Sigmoid colon (tissue), 4 donors: ENCODE results near the gene ZNF195.
"Not testable (repeated sequence)": the region's sequence is repeated elsewhere in the genome, so short reads cannot be mapped to it uniquely, and the experiment has no call there.

Experiments used
- EP300 ChIP-seq, 4 donors: sonication (generic); formaldehyde crosslinking; IDR thresholded peaks; one replicate each; pipeline ENCODE4 v1.6.1; 2017; ENCODE audit warnings: antibody characterized with exemption in 4 of 4
- POLR2A ChIP-seq, 2 donors: fragments of 450-650 bp; IDR thresholded peaks; one replicate each; pipeline ENCODE4 v1.6.1; 2016; ENCODE audit warnings: antibody characterized with exemption in 2 of 2, mild to moderate bottlenecking in 2 of 2, moderate library complexity in 2 of 2
- POLR2AphosphoS5 ChIP-seq, 4 donors: sonication (generic); formaldehyde crosslinking; IDR thresholded peaks; one replicate each; pipeline ENCODE4 v1.6.1; 2017; ENCODE audit warnings: antibody characterized with exemption in 4 of 4
- TF ChIP-seq, protein P1 (sequence below), 4 experiments: fragments of 450-650 bp in 3 of 4; fragments of 200-600 bp in 1 of 4; IDR thresholded peaks; one replicate each; pipeline ENCODE4 v1.5.1; 2016 to 2019; ENCODE audit warnings: antibody characterized with exemption in 4 of 4, mild to moderate bottlenecking in 3 of 4, moderate library complexity in 2 of 4

DNA sequence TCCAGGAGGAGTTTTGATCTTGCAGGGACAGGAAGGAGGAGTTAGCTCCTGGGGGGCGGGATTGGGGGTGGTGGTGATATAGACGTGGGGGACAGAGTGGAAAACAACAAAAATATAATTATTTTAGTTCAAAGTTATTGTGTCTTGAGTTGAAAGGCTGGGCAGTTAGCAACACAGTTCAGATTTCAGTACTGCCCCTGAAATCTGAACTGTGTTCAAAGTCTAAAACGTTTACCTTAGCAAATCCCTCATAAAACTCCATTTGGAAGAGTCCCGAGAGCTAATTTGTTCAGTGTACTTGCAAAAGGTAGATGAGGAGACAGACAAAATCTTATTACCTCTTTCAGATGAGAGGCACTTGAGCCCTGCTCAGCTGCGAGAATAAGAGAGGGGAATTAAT lies 45.0 kb upstream of the ZNF195 start:
- TF ChIP-seq, protein P1, sequence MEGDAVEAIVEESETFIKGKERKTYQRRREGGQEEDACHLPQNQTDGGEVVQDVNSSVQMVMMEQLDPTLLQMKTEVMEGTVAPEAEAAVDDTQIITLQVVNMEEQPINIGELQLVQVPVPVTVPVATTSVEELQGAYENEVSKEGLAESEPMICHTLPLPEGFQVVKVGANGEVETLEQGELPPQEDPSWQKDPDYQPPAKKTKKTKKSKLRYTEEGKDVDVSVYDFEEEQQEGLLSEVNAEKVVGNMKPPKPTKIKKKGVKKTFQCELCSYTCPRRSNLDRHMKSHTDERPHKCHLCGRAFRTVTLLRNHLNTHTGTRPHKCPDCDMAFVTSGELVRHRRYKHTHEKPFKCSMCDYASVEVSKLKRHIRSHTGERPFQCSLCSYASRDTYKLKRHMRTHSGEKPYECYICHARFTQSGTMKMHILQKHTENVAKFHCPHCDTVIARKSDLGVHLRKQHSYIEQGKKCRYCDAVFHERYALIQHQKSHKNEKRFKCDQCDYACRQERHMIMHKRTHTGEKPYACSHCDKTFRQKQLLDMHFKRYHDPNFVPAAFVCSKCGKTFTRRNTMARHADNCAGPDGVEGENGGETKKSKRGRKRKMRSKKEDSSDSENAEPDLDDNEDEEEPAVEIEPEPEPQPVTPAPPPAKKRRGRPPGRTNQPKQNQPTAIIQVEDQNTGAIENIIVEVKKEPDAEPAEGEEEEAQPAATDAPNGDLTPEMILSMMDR (IDR thresholded peaks at IDR 0.05): not testable (repeated sequence)
- TF ChIP-seq EP300, POLR2A, POLR2AphosphoS5 (IDR thresholded peaks at IDR 0.05): not testable (repeated sequence)
